GM21737 (cell line): ENCODE measurements around the gene ITPR2.

Experiments used
- ATAC-seq: cut with Tn5 transposase; IDR thresholded peaks from one replicate; pipeline ENCODE4 v1.9.1; 2021; ENCODE audit warnings: mild to moderate bottlenecking, moderate library complexity; ENCODE audit not compliant: unreplicated experiment

ITPR2 gene

DNA sequence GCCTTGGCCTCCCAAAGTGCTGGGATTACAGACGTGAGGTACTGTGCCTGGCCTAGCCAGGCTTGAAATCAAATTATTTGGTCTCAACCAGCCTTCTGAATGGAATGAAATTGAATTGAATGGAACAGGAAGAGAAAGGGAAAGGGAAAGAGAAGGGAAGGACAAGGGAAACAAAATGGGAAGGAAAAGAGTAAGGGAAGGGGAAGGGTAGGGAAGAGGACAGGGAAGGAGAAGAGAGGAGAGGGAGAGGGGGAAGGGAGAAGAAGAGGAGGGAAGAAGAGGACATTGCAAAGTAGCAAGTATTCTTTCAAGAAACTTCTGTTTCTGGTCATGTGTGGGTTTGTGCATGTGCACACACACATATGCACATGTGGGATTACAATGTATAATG is 97.8 kb downstream of the ITPR2 start:
- no peak for ATAC-seq

DNA sequence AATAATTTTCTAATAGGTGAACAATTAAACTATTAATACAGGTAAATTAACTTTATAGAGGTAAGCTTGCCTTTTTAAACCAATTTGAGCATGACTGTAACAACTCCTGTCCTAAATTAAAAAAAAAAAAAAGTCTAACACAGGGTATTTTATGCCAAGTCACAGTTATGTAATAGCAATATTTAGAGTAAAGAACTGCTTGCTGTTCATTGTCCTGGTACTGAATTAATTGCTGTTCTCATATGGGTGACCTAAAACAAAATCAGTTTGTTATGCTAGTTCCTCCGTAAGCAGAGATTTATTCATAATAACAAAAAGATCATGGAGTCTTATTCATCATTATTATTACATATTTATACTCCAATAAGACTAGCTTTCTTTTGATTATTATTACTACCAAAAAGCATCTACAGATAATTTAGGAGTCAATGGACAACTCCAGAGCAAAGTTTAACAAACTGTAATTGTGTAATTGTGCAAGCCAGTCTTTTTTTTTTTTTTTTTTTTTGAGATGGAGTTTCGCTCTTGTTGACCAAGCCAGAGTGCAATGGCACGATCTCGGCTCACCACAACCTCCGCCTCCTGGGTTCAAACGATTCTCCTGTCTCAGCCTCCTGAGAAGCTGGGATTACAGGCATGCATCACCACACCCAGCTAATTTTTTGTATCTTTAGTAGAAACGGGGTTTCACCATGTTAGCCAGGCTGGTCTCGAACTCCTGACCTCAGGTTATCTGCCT is 98.3 kb downstream of the ITPR2 start:
- ATAC-seq, result no peak

DNA sequence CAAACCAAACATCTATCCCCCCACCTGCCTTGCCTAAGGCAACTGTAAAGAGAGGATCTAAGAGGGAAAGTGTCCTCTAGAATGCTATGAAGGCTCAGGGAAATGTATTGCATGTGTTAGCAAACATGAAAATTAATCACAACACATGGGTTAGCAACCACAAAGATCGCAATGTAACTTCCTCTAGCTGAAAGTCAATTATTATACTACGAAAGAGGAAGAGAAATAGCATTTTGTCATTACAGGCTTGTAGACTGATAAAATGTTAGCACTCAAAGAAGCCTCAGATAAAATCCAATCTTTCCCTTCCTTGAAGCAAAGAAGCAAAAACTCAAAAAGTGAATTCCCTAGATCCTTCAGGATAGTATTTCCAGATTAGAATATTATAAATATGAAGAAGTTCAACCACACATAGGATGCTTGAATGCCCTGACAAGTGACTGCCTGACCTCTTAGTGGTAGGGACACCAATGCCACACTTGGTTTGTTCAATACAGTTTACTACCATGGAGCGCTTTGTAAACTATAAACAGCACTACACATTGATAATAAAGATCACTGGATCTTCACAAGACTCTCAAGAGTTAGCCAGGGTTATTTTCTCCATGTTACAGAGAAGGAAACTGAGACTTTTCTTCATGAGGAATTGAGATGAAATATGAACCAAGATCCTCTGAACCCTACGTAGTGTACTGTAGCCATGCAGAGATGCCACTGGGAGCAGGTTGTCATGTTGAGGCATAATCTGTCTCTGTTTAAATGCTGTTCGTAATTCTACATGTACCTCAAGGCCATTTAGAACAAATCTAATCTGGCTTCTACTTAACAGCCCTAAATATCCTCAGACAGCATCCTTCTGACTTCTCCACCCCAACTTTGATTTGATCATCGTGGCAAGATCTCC is 100.7 kb downstream of the ITPR2 start:
- ATAC-seq, result peak; percentile 61

DNA sequence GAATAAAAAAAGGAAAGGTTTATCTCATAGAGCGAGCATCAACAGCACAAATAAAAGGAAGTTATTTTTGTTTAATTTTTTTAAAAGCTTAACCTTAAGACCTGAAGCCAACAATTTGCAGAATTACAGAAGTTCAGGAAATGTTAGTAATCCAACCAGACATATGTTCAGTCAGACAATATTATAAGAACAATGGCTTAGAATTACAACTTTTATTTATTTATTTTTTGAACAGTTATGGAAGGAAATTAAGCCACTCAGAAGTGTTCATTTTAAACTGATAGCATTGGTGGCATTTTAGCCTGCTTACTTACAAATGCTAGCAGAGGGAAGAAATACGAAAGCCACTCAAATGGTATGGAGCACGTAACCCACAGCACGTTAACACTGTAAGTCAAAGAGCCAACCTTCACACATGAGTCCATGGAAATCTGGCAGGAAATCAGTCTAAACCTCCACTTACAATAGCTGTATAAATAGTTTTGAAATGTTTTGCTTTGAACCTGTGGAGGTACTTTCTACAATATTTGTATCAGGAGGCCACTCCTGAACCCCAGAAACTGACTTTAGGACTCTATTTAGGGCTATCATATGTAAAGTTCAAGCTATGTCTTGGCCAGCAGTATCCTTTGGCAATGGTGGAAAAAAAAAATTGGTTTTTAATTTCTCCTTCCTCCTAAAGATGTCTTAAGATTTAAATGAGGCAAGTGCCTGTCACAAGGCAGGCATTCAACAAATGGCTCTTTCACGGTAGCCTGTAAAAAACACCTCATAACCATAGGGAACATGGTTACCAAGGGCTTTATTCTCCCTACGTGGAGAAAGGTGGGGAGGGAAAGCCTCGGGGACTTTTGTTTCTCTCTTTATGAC is 102.3 kb downstream of the ITPR2 start:
- ATAC-seq, result no peak

DNA sequence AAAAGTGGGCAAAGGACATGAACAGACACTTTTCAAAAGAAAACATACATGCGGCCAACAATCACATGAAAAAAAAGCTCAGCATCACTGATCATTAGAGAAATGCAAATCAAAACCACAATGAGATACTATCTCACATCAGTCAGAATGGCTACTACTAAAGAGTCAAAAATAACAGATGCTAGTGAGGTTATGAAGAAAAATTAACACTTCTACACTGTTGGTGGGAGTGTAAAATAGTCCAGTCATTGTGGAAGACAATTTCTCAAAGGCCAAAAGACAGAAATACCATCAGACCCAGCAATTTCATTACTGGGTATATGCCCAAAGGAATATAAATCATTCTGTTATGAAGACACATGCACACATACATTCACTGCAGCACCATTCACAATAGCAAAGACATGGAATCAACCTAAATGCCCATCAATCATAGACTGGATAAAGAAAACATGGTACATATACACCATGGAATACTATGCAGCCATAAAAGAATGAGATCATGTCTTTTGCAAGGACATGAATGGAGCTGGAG is 103.8 kb downstream of the ITPR2 start:
- peak; percentile 36 for ATAC-seq

DNA sequence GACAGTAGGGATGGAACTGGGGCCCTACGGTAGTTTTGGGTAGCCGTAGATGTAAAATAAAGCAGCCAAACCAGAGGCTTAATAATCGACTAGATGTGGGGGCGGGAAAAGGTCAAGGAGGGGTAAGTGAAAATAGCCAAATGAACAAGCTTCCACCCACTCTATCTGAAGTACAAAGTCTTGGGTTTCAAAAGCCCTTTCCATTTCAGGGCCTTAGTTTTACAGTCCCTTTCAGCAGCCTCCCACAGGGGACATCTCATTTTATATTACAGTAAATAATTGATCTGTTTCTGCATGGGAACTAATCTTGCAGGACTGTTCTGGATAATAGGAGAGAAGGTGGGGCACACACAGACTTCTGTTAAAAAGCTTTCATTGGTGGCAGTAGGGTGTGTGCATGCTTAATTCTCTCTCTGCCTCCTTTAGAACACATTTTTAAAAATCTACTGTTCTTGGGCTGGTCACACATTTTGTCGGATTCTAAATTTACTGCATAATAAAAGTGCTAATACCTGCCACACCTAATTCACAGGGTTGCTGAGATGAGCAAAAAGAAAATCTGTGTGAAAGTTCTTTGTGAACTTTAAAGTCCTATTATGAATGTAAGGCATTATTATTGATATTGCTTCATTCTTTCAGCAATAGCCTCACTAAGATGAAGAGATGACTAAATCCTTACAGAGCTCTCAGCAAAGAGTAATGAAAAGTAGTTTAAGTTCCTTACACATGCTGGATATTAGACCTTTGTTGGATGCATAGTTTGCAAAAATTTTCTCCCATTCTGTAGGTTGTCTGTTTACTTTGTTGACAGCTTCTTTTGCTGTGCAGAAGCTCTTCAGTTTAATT is 104.6 kb downstream of the ITPR2 start:
- ATAC-seq, result peak; percentile 41

DNA sequence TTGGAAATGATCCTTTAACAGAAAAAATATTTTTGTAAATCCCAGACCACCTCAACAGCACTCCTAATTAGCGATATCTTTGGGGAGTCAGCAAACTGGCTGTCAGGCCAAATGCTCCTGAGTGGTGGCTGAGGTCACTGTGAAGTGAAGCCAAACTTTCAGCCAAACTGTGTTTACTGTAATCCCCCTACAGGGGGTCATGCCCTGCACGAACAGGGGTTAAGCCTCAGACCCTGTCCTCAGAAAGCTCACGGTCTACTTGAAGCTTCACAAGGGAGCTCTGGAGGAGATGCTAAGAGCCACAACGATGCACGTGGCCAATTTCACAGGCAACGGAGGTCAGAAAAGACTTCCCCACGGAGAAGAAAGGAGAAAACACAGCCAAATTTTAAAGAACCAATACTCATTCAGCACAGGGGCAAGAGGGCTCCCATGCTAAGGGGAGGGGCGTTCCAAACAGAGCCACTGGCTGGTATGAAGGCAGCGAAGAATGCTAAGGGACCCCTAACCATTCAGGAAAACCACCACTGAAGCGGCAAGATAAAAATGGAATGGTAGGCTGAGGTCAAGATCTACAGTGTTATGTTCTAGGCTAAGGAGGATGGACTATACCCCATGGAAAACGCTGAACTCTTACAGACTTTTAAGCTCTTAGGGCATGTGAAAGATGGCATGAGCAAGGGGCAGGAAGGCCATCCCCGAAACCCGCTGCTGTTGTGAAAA is 105.4 kb downstream of the ITPR2 start:
- no peak for ATAC-seq

DNA sequence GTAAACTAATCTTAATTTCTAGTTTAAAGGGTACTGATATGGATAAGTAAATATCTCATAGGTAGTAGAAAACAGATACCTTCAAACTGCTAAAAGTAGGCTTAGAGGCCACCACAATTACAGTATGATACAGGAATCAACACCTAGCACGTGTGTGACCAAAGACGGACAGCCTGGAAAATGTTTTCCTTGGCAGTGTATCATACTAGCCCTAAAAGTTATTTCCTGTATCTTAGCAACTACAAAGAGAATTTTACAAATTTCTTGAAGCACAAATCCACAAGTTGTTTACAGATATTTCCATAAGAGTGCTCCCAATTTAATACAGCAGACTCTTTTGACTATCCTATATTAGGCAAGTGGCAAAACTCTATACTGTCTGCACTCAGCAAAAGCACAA is 106.0 kb downstream of the ITPR2 start:
- ATAC-seq, result no peak

DNA sequence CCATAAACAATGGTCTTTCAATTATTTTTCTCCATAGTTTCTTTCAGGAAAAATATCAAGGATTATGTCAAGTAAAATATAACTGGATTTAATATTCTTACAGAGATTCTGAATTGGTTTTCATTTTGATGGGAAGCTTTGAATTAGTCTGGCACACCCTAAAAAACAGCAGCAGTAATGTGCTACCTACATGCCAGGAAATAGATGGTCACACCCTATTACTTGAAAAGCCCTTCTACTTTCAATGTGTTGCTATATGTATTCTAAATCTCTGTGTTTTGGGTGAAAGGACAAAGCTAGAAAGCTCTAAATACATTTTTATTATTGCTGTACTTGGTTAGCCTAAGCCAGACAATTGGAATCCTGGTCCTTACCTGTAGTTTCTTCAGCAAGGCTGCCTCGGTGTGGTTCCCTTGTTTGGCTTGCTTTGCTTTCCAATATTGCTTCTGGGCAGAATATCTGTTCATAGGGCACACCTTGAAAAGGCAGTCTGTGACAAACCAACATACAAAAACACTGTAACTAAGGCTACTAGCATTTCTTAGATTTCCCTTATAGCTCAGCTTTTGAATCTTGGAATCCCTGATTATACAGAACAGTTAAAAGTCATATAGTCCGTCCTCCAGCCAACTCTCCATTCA is 107.6 kb downstream of the ITPR2 start:
- ATAC-seq, result no peak

DNA sequence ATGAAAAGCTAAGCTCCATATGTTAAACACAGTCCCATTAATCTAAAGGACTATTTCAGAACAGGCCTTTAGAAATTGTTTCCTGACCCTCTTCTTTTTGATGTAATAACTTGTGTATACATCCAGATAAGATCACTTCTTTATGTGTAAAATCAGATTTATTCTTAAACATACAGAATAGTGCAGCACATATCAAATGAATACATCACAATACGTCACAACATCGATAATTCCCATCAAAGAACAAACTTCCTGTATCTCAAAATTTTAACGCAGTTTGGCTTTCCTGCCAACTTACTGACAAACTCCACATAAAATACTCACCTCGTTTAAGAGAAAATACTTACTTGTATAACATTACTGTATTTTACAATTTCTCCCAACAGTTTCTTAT is 108.7 kb downstream of the ITPR2 start:
- ATAC-seq, result no peak

DNA sequence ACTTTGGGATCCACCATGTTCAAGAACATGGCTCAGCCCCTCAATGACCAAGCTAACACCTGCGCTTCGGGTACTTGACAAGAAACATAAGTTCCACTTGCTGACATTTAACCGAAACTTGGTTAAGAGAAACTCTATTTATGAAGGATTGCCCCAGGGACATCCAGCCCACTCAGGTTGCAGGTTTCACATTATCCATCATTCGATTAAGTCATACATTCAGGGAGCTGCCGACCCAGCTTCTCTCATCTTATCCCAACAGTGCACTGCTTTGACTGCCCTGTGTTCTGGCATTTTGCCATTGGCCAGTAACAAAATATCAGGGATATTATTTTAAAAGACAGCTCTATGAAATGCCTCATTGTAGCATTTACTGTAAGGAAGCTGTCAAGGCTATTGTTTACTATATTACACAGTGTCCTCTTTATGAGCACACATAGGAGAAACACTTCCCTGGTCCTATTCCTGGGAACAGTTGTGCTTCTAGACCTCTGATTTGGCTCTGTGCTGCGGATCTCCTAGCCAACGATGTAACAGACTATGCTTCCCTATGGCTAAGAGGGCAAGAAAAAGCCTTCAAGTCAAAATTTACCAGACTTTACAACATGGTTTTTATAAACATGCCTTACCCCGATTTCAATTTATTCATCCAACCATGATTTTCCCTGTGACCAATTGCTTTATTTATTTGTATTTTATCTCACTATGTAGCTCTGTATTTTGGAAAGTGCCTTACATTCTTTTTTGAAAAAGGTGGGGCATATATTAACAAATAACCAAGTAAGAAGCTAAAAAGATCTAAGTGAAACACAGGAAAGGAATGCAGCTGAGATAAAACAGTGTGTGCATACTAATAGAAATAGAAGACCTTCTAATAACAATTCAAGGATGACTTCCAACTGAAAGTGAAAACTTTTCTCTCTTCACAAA is 109.3 kb downstream of the ITPR2 start:
- ATAC-seq, result no peak

DNA sequence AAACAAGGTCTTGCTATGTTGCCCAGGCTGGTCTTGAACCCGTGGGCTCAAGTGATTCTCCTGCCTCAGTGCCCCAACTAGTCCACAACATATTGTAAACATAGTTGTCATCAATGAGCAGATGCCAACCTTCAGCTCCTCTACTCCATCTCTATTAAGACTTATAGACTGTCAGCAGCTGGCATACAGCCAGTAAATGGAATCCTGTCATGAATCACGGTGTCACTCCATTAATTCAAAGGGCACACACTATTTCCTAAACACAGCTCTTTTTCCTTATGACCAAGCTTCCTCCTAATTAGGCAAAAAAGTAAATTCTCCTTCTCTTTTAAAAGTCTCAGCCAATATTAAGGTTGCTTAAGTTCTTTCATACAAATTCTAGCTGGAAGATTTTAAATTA is 111.2 kb downstream of the ITPR2 start:
- ATAC-seq, result no peak

DNA sequence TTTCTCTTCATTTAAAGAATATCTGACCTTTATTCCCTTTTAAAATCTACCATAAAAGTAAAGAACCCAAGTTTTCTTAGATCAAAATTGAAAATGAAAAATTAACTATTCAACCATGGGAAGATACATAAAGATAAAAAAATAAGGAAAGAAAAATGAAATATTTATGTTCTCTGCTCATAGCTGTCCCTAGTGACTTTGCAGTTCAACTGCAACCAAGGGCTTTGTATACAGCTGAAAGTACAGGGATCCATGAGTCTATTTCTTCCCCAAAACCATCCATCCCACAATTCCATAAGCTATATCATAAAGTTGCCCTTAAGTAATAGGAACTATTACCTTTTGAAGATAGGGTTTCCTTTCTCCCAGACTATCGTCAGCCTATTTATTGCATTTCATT is 113.1 kb downstream of the ITPR2 start:
- ATAC-seq, result no peak

DNA sequence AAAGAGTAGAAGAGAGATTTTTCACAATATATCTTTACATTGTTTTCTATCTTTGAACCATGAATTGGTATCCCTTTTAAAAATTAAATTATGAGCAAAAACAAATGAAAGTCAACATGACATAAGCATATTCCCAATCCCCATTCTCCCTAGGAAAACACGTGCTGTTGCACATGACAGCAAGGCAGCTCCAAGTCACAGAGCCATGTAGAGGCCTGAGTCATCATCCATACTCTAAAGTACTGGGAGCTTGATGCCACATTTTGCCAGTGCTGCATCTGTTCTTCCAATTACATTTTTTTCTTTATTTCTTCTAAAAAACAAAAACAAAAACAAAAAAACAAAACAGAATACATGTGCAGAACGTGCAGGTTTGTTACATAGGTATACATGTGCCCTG is 115.2 kb downstream of the ITPR2 start:
- ATAC-seq, result no peak

DNA sequence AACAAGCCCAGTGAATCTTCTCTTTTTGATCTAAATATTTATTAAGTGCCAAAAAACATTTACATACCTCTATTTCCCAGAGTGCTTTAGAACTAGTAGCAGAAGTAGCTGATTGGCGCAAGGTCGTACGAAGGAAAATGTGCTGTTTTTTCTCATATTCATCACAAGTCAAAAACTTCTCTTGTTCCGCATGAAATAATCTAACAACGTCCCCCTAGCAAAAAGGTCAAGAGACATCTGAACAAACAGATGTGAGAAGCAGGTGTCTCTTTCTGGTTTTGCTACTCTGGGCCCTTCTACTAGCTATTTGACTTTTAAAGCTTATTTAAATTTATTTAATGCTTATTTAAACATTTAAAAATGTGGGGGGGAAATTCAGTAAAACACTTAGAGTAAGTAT is 117.8 kb downstream of the ITPR2 start:
- ATAC-seq, result no peak

DNA sequence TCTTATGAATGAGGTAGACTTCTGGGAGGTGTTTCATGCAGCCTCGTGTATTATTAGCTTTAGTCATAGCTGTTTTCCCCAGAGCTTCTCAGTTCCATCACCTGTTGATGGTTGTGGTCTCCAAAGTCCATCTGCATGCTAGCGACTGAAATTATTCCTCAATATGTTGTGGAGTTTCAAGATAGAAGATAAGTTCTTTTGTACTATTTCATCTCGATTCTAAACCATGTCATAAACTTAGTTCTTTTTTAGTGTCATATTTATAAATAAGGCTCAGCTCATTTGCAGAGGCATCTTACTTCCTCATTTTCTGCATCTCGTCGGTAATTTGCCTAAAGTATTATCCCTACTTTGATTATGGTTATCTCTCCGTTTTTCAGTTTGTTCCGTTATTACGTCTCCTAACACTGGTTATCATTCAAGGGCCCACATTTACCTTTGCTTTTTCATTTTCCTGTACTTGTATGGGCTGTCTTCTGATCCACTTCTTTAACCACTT is 119.1 kb downstream of the ITPR2 start:
- peak; percentile 58 for ATAC-seq

DNA sequence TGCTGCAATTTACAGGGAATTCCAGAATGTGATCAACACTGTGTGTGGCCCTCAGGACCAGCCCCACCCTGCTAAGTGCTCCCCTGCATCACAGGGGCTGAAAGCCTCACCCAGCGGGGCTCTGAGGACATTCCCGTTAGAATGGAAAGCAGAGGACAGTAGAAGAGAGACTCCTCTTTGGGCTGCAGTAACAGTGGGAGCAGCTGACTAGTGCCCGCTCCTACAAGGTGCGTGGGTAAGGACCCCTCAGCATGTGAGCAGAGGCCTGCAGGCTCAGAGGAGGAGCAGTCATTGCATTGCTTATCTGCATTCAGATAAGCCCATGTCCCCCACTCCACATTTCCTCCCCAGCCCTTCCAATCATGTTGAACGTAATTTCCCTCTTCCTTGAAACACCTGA is 120.1 kb downstream of the ITPR2 start:
- ATAC-seq, result no peak

DNA sequence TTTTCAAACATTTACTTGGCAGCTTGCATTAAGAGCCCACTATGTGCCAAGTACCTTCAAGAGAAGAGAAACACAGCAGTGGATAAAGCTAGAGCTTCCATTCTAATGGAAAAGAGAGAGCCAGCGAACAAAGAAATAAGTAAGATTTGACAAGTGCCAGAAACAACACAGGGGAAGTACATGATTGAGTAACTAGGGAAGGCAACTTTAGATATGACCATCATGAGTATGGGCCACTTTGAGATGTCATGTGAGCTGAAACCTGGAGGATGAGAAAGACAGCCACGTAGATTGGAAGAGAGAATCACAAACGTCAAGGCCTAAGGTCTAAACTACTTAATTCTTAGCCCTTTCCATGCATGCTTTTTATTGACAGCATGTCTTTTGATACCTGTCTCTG is 121.4 kb downstream of the ITPR2 start:
- ATAC-seq, result no peak
